ENCODE data around the gene C1QTNF6.

Gene C1QTNF6

DNA sequence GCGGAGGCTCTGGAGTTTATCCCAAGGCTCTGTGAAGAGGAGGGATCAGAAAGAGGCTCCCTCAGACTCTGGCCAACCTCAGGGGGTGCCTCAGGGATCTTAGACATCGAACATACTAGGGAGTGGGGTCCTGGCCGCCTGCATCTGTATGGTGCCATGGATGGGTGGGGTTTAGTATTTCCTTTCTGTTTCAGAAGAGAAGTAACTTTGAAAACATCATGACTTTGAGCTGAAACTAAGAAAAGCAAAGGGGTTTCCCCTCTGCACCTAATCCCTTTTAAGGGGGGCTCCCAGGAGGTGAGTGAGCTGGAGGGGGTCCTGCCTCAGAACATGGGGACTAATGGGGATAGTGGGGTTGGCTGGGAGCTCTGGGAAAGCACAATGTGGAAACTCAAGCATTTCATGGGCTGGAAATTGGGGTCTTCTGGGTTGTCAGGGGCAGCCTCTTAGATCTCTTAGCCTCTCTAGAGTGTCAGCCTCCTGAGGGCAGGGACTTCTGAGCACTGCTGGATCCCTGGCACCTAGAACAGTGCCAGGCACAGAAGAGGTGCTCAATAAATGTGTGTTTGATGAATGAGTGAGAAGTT is 36.0 kb upstream of the C1QTNF6 start:
- no peak for DNase-seq

DNA sequence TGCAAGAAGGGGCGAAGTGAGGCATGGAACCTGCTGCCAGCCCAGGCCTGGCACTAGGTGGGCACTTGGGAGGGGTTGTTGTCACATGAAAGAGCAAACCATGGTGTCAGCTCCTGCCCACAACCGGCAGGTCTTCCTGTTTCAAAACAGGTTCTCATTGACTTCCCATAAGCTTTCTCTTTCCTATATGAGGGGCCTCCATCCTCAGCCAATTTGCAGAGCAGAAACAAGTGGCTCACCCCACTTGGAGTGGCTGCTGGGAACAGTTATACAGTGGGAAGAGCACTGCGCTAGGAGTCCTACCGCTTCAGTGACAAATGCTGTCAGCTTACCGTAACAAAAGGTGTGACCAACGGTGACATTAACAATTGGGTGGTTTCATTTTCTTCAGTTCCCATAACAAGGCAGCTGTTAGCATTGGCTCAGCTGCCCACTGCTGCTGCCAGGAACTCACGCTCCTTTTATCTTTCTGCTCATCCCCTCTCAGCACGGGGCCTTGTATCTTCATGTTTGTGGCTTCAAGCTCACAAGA is 34.5 kb upstream of the C1QTNF6 start:
- DNase-seq = no peak

DNA sequence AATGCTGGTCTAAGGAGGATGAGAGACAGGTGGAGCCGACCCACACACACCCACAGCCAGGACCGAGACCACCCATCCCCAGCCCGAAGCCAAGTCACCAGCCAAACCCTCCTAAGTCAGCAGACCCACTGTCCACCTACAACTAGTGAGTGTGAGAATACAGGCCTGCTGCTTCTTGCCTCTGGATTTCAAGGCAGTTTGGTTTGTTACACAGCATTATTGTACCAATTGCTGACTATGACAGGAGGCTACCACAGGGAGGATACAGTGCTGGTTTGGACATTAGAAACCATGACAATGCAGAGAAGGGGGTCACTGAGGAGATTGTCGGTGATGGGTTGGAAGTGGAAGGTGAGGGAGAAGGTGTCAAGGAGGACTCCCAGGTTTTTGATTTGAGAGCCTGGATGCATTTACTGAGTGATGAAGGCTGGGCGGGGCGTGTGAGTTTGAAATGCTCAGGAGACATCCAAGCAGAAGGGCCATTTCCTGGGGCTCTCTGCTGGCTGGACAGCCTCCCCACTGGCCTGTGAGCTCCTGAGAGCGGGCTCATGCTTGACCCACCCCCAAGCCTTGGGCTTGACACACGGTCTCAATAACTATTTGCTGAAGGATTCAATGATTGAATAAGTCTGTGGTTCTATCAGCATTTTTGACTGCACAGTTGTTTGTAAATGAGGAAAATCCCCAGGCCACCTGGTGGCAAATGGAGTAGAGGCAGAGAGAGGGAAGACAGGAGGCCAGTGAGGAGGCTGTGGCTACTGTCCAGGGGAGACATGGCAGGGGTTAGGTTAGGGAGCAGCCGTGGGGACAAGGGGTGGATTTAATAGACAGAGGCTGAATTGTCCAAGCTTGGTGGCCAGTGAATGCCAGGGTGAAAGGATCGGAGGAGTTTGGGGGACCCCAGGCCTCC is 33.6 kb upstream of the C1QTNF6 start:
- DNase-seq = no peak

DNA sequence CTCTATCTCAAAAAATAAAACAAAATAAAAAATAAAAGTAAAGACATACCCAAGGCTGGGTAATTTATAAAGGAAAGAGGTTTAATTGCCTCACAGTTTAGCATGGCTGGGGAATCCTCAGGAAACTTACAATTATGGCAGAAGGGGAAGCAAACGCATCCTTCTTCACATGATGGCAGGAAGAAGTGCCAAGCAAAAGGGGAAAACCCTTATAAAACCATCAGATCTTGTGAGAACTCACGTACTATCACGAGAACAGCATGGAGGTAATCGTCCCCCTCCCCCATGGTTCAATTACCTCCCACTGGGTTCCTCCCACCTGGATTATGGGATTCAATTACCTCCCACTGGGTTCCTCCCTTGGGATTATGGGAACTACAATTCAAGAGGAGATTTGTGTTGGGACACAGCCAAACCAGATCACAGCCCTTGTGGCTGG is 32.5 kb upstream of the C1QTNF6 start:
- DNase-seq = no peak

DNA sequence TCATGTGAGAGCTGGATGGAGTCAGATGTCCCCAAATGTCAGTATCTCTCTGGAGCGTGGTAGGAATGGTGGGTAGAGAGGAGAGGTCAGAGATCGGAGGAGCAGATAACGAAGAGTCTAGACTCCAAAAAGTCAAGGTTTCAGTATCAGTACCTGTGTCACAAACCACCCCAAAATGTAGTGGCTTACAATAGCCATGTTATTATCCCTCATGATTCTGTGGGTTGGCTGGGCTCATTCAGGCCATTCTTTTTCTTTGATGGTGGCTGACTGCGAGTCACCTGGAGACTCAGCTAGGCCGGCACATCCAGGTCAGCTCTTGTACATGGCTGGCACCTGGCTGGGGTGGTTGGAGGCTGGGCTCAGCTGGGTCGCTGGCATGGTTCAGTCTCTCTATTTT is 31.5 kb upstream of the C1QTNF6 start:
- no peak for DNase-seq

DNA sequence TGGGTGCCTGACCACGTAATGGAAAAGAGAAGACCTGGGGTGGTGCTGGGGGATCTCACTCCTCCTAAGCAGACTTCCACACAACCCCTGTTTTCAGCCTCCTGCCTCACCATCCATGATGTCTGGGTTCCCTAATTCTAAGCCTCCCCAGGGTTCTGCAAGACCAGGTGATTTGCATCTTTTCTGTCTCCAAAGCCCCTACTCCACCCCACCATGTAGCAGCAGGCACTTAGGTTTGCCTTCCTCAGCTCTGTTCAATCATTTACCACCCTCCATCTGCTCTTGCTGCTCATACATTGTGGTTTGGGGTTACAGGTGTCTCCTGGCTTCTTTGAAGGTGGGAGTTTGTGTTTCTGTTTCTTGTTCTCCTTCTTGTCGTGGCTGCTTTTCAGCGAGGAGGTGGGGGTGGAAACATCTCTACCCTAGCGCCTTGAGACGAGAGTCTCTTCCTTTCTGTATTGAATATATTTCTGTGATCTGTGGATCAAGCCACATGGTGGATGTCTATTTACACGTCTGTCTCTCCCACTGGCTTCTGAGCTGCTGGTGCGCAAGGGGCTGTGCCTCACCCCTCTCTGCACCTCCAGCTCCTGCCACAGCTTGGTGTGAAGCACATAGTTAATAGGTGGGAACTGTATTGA is 30.8 kb upstream of the C1QTNF6 start:
- DNase-seq = no peak

DNA sequence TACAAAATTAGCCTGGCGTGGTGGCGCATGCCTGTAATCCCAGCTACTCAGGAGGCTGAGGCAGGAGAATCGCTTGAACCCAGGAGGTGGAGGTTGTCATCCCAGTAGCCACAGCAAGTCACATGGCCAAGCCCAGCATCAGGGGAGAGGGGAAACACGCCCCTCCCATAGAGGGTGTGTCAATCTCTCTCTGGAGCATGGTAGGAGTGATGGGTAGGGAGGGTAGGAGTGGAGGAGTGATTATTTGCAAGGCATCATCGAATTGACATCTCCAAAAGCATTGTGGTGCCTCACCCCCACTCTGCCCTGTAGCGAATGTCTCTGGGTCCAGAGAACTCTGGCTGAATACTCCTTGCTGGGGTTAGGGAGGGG is 30.3 kb upstream of the C1QTNF6 start:
- DNase-seq = no peak

DNA sequence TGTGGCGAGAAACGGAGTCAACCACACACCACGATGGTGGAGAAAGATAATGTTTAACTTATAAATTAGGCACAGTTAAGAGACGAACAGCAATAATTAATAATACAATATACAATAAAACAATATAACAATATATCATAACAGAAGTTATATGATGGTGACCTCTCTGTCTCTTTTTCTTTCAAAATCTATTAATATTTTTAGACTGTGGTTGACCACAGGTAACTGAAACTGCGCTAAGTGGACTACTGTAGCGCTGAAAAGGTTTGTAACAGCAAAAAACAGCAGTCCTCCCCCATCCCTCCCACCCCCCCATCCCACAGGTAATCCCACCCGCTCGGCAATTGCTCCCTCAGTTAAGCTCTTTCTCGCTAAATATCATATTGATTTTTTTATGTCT is 27.8 kb upstream of the C1QTNF6 start:
- no peak for DNase-seq

DNA sequence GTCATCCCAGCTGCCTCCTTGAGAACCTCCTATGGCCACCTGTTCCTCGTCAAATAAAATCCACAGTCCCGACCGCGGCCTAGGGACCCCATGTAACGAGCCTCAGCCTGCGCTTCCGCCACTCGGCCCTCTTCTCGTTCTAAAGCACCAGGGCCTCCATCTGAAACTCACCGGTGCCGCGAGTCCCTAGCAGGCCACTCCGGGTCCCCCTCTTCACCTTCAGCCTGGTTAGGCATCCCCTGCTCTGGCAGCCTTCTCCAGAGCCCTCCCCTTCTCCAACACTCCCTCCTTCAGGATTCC is 26.6 kb upstream of the C1QTNF6 start:
- DNase-seq = no peak

DNA sequence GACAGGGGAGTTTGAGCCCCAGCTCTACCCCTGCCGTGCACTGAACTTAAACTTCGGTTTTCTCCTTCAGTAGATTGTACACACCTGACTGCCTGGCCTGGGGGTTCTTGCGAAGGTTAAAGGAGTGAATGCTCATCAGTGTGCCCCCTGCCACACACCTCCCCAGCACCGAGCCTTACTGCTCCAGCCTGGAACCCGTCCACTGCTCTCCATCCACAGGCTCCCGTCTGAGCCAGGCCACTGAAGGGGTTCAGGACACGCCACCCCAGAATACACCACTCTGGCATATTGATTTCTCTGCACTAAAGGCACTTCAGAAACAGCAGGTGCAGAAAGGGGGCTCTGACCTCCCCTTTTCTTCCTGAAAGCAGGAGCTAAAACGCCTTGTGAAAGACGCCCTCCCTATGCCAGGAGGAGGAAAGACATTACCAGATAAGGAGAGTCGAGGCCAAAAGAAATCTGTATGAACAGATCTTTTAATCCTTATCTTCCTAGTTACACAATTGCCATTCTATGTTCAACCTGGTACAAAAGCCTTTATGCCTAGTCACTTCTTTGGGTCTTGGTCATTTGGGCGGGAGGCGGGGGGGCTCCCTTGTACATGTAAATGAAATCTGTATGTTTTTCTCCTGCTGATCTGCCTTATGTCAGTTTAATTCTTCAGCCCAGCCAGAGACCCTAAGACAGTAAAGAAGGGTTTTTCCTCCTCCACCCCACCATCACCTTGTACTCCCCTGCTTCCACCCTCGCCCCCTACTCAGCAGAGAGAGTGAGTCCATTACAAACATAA is 26.1 kb upstream of the C1QTNF6 start:
- no peak for DNase-seq

DNA sequence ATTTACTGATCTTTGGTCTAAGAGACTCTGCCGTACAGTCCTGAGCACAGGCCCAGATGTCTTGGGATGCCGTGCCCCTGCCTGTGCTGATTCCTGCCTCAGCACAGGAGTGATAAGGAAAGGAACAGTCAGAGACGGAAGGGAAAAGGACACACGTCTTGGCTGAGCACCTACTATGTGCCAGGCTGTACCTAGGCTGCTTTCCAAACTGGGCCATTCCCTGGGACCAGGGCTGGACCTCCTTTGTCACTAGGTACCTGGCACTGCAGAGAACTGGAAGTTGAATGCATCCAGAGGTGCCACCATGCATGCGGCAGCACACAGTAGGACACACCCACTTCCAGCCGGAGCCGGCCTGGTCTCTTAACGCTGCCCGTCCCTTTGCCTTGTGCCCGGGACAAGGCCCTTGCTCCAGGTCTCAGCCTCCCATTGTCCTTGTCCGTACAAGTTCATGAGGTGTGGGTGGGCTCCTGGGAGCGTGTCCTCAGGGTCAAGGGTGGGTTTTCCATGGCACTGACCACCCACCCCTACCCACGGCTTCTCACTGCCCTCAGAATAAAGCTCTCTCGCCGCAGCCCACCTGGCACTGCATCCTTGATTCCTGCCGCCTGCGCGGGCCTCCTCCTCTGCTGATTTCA is 25.3 kb upstream of the C1QTNF6 start:
- no peak for DNase-seq

DNA sequence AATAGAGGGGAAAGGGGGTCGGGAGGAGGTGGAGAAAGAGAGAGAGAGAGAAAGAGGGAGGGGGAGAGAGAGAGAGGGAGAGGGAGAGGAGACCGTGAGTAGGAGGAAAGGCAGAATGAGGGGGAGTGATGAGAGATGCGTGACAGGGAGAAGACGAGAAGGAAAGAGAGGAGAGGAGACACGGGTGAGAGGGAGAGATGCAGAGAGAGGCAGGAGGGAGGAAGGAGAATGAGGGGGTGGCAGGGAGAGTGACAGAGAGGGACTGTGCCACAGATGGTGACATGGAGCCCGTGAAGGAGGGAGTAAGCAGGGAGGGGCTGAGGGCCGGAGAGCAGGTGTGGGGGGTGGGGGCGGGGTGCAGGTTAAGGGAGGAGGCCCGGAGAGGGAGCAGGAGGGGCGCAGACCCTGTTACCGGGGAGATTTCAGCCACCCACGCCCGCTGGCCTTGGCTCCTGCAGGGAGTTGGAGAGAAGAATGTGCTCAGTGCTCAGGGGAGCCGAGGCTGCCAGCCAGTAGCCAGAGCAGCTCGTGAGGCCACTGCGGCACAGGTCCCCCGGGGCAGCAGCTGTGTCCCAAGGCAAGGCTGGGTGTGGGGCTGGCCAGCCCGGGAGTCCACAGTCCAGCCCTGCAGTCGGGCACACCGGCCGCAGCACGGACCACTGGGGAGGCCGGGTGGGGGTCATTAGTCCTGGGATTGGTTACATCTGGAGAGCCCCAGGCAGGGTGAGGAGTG is 24.3 kb upstream of the C1QTNF6 start, which contains the start of gene SSTR3:
Gene SSTR3 (minus strand): TSS at position 304 of the 733 bp plus-strand sequence. CDS start 4,674 bp downstream, outside the sequence.
- DNase-seq = no peak

DNA sequence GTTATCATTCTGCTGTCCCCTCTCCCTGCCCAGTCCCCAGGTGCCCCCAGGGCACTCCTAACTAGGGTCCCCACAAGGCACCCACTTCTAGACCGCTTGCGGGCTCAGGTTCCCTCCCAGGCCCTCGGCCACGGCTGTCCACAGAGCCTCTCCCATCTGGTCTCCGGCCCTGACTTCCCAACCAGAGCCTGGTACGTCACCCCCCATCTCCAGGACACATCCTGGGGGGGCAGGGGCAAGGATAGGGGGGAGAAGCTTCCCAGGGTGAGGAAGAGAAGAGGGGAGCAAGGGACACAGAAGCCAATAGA is 23.8 kb upstream of the C1QTNF6 start:
- DNase-seq = no peak

DNA sequence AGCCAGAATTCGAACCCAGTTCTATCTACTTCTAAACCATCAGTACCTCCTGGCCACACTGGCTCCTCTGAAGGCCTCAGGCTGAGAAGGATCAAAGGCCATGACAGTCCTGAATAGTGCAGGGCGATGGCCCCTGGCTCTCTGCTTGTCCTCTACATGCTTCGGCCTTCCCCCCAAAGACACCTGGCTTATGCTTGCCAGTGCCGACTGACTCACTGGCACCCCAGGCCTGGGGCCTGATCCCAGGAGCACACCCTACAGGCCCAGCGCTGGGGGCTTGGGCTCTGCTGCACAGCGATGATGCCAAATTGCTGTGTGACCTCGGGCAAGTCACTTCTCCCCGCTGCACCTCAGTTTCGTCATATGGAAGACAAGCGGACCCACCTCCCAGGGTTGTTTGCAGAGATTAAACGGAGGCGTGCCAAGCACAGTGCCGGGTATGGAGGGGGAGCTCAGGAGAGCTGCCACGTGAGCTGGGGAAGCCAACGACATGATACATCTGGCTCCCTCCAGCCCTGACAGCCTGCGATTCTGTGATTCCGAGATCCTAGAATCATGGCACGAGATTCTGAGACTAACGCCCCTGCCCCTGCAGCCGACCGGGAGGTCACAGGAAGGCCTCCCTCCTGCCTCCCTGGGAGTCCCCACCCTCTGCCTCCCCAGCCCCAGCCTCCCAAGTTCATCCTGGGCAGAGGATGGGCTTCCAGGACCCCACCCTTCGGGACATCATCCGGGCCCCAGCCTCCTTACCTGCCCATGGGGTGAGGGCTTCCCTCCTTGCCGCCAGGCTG is 23.2 kb upstream of the C1QTNF6 start:
- DNase-seq = no peak

DNA sequence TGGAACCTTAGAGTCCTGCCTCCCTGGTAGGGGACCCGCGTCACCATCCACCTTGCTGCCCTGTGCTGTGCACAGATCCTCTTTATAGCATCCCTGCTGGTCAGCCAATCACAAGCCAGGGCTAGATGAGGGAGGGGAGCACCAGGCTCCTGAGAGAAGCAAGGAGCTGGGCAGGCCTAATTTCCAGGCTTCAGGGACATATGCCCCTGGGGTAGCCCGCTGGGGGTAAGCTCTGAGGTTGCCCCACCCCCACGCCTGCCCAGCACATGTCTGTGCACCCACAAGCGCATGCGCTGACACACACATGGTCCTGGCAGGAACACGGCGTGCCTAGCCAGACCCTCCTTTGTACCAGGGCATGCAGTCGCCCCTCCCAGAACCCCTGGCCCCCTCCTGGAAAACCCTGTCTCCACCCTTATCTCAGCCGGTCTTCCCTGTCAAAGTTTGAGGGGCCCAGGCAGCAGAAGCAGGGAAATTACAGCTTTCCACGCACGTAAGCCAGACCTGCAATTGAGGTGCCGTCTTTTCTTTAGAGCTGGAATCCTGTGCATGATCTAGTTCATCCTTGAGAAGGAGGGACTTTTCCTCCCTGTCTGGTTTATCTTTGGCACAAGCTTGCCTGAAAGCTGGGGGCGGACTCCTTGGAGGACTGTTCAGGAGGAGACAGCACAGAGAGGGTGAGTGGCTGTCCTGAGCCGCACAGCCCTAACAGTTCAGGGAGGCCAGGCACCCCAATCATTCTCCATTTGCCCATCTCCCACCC is 22.2 kb upstream of the C1QTNF6 start:
- no peak for DNase-seq

DNA sequence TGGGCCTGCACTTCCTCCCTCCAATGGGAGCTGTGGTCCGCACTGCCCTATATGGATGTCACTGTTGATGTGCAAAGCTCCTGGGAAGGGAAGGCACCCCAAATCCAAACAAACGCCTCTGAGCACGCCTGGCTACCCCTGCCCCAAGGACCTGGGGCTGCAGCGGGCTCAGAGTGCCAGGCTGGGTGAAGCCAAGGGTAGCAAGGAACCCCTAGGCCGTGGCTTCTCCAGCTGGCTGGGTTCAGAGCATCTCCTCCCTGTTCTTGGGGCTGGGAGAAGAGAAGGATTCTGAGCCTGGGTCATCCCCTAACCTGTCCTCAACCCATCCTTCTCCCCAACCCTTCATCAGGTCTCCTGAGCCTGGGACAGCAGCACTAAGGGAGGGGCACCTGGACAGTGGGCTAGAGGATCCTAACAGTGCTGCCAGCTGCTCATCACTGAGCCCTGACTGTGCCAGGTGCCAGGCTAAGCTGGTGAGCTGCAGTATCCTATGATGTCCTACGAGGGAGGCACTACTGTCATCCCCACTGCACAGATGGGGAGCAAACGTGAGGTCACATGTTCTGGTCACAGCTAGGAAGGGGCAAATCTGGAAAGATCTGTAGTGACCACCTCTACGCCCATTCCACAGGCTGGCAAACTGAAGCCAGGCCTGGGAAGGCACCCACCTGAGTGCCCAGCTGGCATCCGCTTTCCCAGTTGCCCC is 21.2 kb upstream of the C1QTNF6 start:
- no peak for DNase-seq

DNA sequence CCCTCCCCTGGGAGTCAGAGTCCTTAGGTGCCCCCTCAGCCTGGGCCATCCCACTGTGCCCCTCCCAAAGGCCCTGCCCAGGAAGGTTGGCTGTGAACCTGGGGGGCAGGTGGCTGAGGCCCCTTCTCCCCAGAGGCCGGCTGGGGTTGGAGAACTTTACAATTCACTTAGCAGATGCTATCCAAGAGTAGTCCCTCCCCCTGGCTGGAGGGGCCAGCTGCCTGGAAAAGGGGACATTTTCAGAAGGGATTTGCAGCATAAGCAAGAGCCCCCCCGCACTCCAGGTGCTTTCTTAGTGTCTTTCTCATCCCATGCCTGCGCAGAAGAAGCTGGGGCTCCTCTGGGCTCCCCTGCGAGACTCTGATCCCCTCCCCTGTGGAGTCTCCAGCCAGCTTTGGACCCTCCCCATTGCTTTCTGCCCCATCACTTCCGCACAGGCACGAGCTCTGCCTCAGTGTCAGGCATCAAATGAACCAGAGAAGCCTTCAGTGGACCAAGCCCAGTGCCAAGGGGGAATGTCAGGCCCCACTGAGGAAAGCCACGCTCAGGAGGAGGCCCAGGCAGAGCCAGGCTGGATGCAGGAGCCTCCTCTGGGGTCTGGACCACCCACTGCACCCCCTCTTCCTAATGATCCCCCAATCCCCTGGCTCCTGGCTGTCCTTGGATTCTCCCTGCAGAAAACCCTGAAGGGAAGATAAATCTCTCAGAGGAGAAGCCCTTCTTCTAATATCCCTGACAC is 20.5 kb upstream of the C1QTNF6 start:
- no peak for DNase-seq

DNA sequence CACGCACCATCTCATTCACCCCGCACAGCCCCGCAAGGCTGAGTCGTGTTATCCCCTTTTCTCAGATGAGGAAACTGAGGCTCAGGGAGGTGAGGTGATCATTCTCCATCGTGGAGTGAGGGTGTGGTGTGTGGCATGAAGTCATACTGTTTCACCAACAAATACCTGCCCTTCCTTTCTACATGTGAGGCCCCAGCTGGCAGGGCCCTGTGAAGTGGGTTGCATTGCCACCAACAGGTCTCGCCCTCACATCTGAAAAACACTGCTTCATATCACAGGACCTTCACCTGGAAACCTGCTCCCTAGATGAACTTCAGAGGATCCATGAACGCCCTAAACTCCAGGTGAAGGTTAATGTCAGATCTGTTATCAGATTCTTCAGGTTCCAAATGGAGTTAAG is 19.9 kb upstream of the C1QTNF6 start:
- no peak for DNase-seq
